Gastrocnemius medialis (tissue), 4 donors: ENCODE measurements around the gene G3BP1.
"Not testable (repeated sequence)": the region's sequence is repeated elsewhere in the genome, so short reads cannot be mapped to it uniquely, and the experiment has no call there.

ENCODE experiments used
- POLR2A ChIP-seq, 2 donors: fragments of 450-650 bp; IDR thresholded peaks; one replicate each; pipeline ENCODE4 v1.6.1; 2017; ENCODE audit warnings: antibody characterized with exemption in 2 of 2, mild to moderate bottlenecking in 2 of 2, moderate library complexity in 2 of 2
- TF ChIP-seq, protein P1 (sequence below), 5 experiments: fragments of 450-650 bp in 3 of 5; fragments of 200-600 bp in 2 of 5; sonication (generic) in 2 of 5; IDR thresholded peaks in 4 of 5; conservative IDR thresholded peaks in 1 of 5; 1 replicate in 4 of 5; 2 replicates in 1 of 5; pipeline ENCODE4 v1.5.1; 2016 to 2019; ENCODE audit warnings: antibody characterized with exemption in 5 of 5, mild to moderate bottlenecking in 3 of 5, moderate library complexity in 3 of 5

DNA sequence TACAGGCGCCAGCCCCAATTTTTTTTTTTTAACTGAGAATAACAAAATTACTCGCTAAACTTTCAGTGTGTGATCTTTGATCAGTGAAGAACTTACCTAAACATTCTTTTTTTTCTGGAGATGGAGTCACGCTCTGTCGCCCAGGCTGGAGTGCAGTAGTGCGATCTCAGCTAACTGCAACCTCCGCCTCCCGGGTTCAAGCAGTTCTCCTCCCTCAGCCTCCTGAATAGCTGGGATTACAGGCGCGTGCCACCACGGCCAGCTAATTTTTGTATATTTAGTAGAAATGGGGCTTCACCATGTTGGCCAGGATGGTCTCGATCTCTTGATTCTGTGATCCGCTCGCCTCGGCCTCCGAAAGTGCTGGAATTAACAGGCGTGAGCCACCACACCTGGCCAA is 11.9 kb downstream of the G3BP1 start:
- not testable (repeated sequence) for TF ChIP-seq POLR2A (IDR thresholded peaks at IDR 0.05)
- TF ChIP-seq, protein P1, sequence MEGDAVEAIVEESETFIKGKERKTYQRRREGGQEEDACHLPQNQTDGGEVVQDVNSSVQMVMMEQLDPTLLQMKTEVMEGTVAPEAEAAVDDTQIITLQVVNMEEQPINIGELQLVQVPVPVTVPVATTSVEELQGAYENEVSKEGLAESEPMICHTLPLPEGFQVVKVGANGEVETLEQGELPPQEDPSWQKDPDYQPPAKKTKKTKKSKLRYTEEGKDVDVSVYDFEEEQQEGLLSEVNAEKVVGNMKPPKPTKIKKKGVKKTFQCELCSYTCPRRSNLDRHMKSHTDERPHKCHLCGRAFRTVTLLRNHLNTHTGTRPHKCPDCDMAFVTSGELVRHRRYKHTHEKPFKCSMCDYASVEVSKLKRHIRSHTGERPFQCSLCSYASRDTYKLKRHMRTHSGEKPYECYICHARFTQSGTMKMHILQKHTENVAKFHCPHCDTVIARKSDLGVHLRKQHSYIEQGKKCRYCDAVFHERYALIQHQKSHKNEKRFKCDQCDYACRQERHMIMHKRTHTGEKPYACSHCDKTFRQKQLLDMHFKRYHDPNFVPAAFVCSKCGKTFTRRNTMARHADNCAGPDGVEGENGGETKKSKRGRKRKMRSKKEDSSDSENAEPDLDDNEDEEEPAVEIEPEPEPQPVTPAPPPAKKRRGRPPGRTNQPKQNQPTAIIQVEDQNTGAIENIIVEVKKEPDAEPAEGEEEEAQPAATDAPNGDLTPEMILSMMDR (IDR thresholded peaks at IDR 0.05 in 4 of 5, conservative IDR thresholded peaks at IDR 0.05 in 1 of 5): not testable (repeated sequence)
